ENCODE measurements around the gene SLIT3.
"Not testable (repeated sequence)": the region's sequence is repeated elsewhere in the genome, so short reads cannot be mapped to it uniquely, and the experiment has no call there.

SLIT3 gene

GRCh38 chr5:168771678-168772077 is 529.3 kb downstream of the SLIT3 start:
- DNase-seq (ENCODE audit: low read depth in 3 of 3), result no peak

- DNase-seq (ENCODE audit: low read depth in 3 of 3), result no peak
Measured at GRCh38 chr5:168770996-168771395, 529.9 kb downstream of the SLIT3 start.

- DNase-seq (ENCODE audit: low read depth in 3 of 3), result no peak
Measured at GRCh38 chr5:168770036-168770498, 530.9 kb downstream of the SLIT3 start.

- DNase-seq (ENCODE audit: low read depth in 3 of 3), result no peak
Measured at GRCh38 chr5:168768172-168768571, 532.8 kb downstream of the SLIT3 start.

DNA sequence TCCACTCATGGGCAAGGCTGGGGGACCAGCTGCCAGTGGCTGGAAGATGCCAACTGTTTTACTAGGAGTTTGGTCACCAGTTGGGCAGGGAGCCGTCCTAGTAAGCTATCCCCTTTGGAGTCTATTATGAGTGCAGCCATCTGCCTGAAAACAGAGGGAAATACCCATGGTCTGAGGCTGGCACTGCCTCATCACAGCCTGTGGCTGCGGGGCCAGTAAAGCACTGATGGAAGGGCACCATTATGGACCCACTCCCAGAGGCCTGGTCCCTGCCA is 534.6 kb downstream of the SLIT3 start:
- DNase-seq (ENCODE audit: low read depth in 3 of 3), result no peak

DNA sequence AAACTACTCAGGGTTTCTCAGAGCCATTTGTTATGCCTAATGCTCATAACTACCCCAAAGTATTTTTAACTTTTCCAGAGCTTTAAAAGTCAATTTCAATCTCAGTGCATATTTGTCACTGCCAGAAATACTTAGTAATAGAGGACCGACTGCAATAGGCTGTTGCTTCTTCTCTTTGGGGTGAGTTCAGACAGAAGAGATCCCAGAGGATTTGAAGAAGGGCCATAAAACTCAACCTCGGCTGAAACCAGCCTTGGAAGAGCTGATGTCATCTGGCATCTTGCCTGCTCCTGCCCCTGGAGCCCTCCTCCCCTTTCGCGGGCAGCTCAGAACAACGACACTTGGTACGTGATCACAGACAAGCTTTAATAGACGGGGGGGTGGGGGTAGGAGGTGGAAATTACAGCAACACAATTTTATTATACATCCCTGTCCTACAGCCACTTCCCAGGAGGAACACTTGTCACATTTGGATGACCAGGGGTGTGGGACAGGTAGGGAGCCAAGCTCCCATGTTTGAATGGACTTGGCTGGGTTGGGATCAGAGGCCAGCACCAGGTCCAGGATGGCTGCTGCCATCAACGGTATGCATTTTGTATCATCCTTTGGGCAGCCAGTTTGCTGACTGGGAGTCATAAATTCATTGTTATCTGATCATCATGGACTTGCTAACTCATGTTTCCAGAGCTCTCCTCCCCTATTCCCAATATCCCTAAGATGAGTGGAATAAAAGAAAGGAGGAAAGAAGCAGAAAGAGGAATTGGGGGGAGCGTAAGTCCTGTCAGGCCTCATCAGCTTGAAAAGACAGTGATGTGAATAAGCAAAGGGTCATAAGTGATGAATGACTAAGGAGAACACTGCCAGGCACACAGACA is 535.2 kb downstream of the SLIT3 start:
- DNase-seq (ENCODE audit: low read depth in 3 of 3), result no peak

GRCh38 chr5:168765086-168765550 is 535.8 kb downstream of the SLIT3 start:
- DNase-seq (ENCODE audit: low read depth in 3 of 3), result no peak

GRCh38 chr5:168756453-168757391 is 544.2 kb downstream of the SLIT3 start:
- no peak for DNase-seq (ENCODE audit: low read depth in 3 of 3)

DNA sequence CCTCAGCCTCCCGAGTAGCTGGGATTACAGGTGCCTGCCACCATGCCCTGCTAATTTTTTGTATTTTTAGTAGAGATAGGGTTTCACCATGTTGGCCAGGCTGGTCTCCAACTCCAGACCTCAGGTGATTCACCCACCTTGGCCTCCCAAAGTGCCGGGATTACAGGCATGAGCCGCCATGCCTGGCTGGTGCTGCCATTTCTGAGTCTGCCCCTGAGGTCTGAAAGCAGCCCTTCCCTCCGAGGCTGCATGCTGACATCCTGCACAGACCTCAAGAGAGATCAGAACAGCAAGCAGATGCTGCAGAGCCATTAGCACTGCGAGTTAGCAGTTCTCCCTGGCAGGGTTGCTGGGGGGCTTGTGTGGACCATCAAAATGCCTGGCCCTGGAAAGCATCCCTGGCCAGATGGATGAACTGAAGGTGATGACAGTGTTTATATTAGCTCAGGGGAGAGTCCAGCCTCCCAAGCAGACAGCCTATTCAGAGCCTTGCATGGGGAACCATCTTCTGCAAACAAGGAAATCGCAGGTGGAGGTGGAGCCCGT is 545.3 kb downstream of the SLIT3 start:
- DNase-seq (ENCODE audit: low read depth in 3 of 3), result no peak

DNA sequence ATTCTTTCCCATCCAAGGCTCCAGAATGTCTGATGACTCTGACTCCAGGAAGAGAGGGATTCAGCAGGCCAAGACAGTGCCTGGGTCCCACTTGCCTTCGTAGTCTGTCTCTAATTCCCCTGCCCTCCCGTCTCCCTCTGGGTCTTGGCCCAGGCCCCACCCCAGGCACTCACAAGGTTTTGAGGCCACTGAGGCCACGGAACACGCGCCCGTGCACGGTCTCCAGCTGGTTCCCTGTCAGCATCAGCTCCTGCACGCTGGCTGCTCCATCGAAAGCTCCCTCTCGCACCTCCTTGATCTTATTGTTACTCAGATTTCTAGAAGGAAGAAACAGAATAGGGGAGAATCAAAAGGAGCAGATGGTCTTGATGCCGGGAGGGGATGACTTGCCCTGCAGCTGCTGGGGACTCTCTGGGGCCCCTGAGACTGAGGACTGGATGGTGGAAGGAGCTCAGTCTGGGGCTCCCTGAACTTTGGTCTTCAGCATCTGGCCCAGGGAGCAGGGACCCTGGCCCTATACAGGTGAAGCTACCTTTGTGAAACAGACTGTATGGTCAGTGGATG is 547.2 kb downstream of the SLIT3 start:
- no peak for DNase-seq (ENCODE audit: low read depth in 3 of 3)

DNA sequence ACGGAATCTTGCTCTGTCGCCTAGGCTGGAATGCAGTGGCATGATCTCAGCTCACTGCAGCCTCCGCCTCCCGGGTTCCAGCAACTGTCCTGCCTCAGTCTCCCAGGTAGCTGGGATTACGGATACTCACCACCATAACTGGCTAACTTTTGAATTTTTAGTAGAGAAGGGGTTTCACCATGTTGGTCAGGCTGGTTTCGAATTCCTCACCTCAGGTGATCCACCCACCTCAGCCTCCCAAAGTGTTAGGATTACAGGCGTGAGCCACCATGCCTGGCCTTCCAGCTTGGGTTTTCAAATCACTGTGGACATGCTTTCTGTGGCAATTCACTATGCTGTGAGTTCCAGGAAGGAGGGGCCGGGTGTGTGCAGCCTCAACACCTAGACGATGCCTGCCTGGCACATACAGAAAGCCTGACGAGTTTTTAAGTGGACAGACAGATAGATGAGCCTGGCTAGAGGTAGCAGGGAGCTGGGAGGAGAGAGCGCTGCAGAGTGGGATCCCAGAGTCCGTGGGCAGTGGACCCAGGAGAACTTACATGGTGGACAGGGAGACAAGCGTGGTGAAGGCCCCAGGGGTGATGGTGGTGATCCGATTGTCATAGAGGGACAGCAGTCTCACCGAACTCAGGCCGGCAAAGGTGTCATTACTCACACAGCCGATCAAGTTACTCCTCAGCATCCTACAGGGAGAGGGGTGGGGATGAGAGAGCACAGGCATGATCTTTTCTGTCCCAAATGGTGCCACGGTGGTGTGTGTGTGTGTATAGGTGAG is 548.3 kb downstream of the SLIT3 start:
- DNase-seq (ENCODE audit: low read depth in 3 of 3), result no peak

DNA sequence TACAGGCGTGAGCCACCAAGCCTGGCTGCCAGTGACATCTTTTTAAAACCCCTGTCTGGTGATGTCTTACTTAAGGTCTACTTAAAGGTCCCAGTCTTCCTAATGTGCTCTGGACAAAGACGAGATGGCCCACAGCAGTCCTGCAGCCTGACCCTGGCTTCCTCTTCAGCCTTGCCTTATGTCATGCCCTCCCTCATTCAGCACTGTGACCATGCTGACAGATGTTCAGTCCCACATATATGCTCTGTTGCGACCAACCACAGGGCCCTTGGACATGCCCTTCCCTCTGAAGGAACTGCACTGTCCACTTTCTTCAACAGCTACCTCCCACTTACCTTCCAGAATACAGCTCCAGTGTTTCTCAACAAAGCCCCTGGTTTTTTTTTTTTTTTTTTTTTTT is 548.9 kb downstream of the SLIT3 start:
- DNase-seq (ENCODE audit: low read depth in 3 of 3), result no peak

DNA sequence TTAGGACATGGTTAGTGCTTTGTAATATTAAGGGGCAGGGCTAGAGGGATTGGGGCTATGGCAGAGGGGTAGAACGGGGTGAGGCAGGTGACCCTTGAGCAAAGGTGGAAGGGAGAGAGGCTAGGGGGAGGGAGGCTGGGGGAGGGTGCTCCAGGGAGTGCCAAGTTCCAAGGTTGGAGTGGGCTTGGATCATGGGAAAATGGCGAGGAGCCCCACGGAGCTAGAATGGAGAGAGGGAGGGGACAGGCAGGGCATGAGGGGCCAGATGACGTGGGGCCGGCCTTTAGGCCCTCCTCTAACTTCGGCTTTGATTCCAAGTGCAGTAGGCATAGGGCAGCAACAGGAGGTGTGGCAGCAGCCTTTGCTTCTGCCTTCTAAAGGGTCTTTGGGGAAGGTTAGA is 550.0 kb downstream of the SLIT3 start:
- DNase-seq (ENCODE audit: low read depth in 3 of 3), result no peak

DNA sequence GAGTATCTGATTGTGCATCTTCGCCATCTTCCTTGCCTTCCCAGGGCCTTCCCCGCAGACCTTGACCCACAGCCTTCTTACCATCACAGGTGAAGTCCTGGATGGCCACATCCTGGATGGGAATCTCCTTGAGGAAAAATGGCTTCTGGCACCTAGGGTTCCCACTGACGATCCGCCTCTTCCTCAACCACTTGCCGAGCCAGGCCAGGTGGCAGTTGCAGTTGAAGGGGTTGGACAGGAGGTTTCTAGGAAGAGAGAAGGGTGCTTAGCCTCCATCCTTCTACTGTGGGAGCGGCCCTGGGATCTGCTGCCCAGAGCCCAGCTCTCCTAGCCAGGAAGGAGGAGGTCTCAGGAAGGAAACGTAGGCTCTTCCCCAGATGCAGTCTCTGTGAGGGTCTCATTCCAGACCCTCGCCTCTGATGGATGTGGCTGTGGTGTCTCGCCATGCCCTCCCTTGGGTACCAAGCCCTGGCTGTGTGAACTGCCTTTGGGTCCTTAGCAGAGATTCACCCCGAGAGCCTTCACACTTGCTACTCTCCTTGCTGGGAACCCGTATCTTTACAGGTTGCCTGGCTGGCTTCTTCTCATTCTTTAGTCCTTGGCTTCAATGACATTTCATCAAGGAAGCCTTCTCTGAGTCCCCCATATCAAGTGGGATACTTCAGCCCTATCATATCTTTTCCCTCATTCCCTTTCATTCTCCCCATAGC is 551.4 kb downstream of the SLIT3 start:
- DNase-seq (ENCODE audit: low read depth in 3 of 3), result no peak

GRCh38 chr5:168747987-168748777 is 552.8 kb downstream of the SLIT3 start:
- DNase-seq (ENCODE audit: low read depth in 3 of 3), result peak in 2 of 3 experiments; percentile 9 to 57

GRCh38 chr5:168746893-168747640 is 553.9 kb downstream of the SLIT3 start:
- DNase-seq (ENCODE audit: low read depth in 3 of 3), result no peak

- DNase-seq (ENCODE audit: low read depth in 3 of 3), result not testable (repeated sequence)
Measured at GRCh38 chr5:168746126-168746892, 554.6 kb downstream of the SLIT3 start.

- no peak for DNase-seq (ENCODE audit: low read depth in 3 of 3)
Measured at GRCh38 chr5:168743617-168744016, 557.3 kb downstream of the SLIT3 start.
